ENCODE data around the gene ARHGEF28.
A peak's percentile ranks its signal among the peaks of the same experiment; 100 is the strongest.

ARHGEF28 gene

GRCh38 chr5:73663860-73664240 is 37.9 kb downstream of the ARHGEF28 start:
- Histone ChIP-seq H3K4me3 (ENCODE audit: low read length, poor library complexity, severe bottlenecking) (no peak overlapping the region), H3K9me3 (ENCODE audit: insufficient read depth, low read depth, low read length) (no peaks in the 10 kb centered on the region), H3K4me2 (ENCODE audit: low read depth, low read length, poor library complexity, severe bottlenecking) (no peak overlapping the region), H2AFZ (ENCODE audit: low read length) (no peak overlapping the region), H3K9me2 (replicated peaks; ENCODE audit: low read depth, low read length) (no peaks in the 10 kb centered on the region), H3K36me3 (ENCODE audit: insufficient read depth, low read length) (no peaks in the 10 kb centered on the region), H4K20me1 (ENCODE audit: insufficient read depth, low read length, poor library complexity, severe bottlenecking) (no peaks in the 10 kb centered on the region), H3K4me1 (ENCODE audit: insufficient read depth, low read length, poor library complexity, severe bottlenecking) (no peaks in the 10 kb centered on the region), H3K9ac (ENCODE audit: low read depth, low read length, poor library complexity, severe bottlenecking) (no peak overlapping the region), H3K79me2 (ENCODE audit: insufficient read depth, low read length) (no peaks in the 10 kb centered on the region), H3K27me3 (ENCODE audit: insufficient read depth, low read length, poor library complexity, severe bottlenecking) (no peaks in the 10 kb centered on the region), H3F3A (ENCODE audit: low read depth) (no peaks in the 10 kb centered on the region)
- no peak for TF ChIP-seq EZH2phosphoT487 (IDR thresholded peaks at IDR 0.05; ENCODE audit: borderline replicate concordance)
- TF ChIP-seq CTCF (conservative IDR thresholded peaks at IDR 0.05; ENCODE audit: low read length) = no peak

- no peak overlapping the region for H3K9ac ChIP-seq (ENCODE audit: low read depth, low read length, poor library complexity, severe bottlenecking)
- H3K36me3 ChIP-seq (ENCODE audit: insufficient read depth, low read length) = no peaks in the 10 kb centered on the region
- H2AFZ ChIP-seq (ENCODE audit: low read length) = no peak overlapping the region
- no peaks in the 10 kb centered on the region for H3K9me3 ChIP-seq (ENCODE audit: insufficient read depth, low read depth, low read length)
- no peaks in the 10 kb centered on the region for H3K79me2 ChIP-seq (ENCODE audit: insufficient read depth, low read length)
- H3F3A ChIP-seq (ENCODE audit: low read depth) = no peaks in the 10 kb centered on the region
- TF ChIP-seq EZH2phosphoT487 (IDR thresholded peaks at IDR 0.05; ENCODE audit: borderline replicate concordance) = no peak
- no peak for TF ChIP-seq CTCF (conservative IDR thresholded peaks at IDR 0.05; ENCODE audit: low read length)
- H4K20me1 ChIP-seq (ENCODE audit: insufficient read depth, low read length, poor library complexity, severe bottlenecking) = no peaks in the 10 kb centered on the region
- H3K4me2 ChIP-seq (ENCODE audit: low read depth, low read length, poor library complexity, severe bottlenecking) = no peak overlapping the region
- H3K9me2 ChIP-seq (replicated peaks; ENCODE audit: low read depth, low read length) = no peaks in the 10 kb centered on the region
- no peaks in the 10 kb centered on the region for H3K27me3 ChIP-seq (ENCODE audit: insufficient read depth, low read length, poor library complexity, severe bottlenecking)
- no peak overlapping the region for H3K4me3 ChIP-seq (ENCODE audit: low read length, poor library complexity, severe bottlenecking)
- H3K4me1 ChIP-seq (ENCODE audit: insufficient read depth, low read length, poor library complexity, severe bottlenecking) = no peaks in the 10 kb centered on the region
Observed at GRCh38 chr5:73664796-73665195, 38.8 kb downstream of the ARHGEF28 start.

- Histone ChIP-seq H3K4me2 (ENCODE audit: low read depth, low read length, poor library complexity, severe bottlenecking) (no peak overlapping the region), H3K36me3 (ENCODE audit: insufficient read depth, low read length) (no peaks in the 10 kb centered on the region), H3K4me1 (ENCODE audit: insufficient read depth, low read length, poor library complexity, severe bottlenecking) (no peaks in the 10 kb centered on the region), H3F3A (ENCODE audit: low read depth) (no peaks in the 10 kb centered on the region), H3K4me3 (ENCODE audit: low read length, poor library complexity, severe bottlenecking) (no peak overlapping the region), H3K9ac (ENCODE audit: low read depth, low read length, poor library complexity, severe bottlenecking) (no peak overlapping the region), H2AFZ (ENCODE audit: low read length) (0 out of 2 replicates have a peak overlapping the region, but pooled peaks have one; percentile 8), H3K9me2 (replicated peaks; ENCODE audit: low read depth, low read length) (no peaks in the 10 kb centered on the region), H3K9me3 (ENCODE audit: insufficient read depth, low read depth, low read length) (no peaks in the 10 kb centered on the region), H3K79me2 (ENCODE audit: insufficient read depth, low read length) (no peaks in the 10 kb centered on the region), H3K27me3 (ENCODE audit: insufficient read depth, low read length, poor library complexity, severe bottlenecking) (no peaks in the 10 kb centered on the region), H4K20me1 (ENCODE audit: insufficient read depth, low read length, poor library complexity, severe bottlenecking) (no peaks in the 10 kb centered on the region)
- TF ChIP-seq CTCF (conservative IDR thresholded peaks at IDR 0.05; ENCODE audit: low read length) = no peak
- no peak for TF ChIP-seq EZH2phosphoT487 (IDR thresholded peaks at IDR 0.05; ENCODE audit: borderline replicate concordance)
Observed at GRCh38 chr5:73666891-73667290, 40.9 kb downstream of the ARHGEF28 start.

Measured in Loucy (cell line).